ENCODE measurements around the gene TMEM151A.

TMEM151A gene

DNA sequence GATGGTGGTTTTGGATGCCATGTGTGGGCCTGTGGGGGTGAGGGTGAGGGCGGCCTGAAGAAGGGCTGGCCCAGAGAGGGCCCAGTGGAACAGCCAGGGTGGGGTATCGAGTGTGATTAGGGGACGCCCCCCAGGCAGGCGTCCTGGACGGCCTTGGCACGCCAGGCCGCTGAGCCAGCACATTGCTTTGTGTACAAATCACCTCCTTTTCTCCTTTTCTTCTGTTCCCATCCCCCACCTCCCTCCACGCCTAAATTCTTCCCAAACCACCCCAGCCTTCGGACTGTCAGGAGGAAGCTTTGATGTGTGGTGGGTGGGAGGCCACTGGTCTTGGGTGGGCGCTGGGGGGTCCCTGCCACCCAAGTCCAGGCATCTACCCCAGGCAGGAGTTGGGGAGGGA, 33.0 kb downstream of the TMEM151A start:
- DNase-seq: no peak

DNA sequence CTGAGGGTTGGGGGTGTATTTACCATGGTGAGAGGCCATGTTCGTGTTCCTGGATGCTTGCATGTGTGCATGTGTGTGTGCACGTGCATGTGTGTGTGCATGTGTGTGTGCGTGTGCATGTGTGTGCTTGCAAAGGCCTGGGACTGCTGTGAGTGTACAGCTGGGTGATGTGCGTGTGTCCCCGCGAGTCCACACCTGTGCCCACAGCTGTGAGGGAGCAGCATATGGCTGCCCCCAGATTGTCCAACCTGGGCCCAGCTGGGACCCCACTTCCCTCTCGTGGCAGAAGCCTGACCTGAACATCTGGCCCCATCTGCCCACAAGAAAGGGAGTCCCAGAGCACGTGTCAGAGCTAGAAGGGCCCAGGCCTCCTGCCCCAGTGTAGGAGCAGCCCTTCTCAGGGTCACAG, 33.6 kb downstream of the TMEM151A start:
- DNase-seq: no peak

DNA sequence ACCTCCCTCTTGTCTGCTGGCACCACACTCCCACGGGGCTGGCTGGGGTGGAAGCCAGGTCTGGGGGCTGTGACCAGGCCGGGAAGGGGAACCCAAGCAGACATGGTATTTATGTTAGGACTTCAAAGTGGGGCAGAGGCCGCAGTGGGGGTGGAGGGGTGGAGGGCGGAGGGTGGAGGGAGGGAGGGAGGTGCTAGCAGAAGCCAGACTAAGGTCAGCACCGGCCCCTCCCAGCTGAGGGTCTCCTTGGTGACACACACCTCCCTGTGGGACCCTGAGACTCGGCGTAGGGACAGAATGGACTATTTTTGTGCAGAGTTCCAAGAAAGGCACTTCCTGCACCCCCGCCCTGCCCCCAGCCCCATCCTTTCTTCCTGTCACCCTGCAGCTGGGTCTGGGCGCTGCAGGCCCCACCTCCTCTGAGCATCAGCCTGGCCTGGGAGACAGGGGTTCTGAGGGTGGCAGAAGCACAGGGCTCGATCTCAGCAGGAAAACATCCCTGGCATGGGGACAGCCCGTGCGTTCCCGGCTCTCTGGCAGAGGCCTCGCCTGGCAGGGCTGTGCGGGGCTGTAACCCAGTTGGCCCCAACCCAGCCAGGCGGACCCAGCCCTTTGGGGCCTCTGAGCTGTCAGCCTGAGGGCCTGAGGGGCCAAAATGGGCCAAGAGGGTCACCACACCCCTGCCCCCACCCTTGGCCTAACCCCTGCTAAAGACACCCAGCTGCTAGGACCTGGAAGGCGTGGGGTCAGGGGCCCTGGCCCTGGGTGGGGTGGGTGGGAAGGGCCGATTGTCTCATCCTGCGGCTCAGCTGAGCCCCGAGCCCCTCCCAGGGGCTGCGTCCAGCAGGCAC, 34.8 kb downstream of the TMEM151A start:
- DNase-seq: no peak

DNA sequence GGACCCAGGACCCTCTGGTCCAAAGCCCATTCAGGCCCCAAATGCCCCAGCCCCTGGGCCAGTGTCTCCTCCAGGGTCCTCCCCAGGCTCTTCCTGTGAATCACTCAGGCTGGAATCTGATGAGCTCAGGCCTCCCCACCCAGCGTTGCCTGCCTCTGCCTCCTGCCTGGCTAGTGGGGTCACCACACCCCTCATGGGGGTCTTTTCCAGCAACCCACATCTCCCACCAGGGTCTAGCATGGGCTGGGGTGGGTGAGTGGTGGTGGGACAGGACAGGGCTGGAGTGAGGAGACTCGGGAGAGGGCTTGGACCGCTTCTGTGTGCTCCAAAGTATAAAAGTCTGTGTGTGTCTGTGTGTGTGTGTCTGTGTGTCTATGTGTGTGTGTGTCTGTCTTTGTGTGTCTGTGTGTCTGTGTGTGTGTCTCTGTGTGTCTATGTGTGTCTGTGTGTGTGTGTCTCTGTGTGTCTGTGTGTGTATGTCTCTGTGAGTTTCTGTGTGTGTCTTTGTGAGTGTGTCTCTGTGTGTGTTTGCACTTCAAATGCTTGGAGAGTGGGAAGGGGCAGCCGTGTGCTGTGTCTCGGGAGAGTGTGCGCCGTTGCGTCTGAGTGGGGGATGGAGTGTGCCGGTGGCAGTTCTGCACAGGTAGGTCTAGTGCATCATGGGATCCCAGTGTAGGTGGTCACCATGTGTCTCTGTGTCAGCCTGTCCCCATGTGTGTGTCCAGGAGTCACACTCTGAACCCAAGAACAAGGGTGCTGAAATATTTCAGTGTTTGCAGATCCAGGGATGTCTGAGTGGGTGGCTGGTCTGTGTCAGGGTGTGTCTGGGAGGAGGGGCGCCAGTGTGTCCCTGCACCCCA, 35.7 kb downstream of the TMEM151A start:
- DNase-seq: no peak

DNA sequence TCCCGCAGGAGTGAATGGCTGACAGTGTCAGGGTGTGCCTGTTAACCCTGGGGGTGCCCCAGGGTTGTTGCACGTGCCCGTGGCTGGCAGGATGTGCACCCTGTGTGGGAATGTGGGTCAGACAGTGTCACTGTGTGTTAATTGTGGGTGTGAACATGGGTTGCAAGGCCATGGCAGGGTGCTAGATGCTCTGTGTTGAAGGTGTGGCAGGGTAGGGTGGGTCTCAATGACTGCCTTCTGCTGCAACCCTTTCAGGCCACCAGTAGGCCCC, 36.3 kb downstream of the TMEM151A start:
- no peak for DNase-seq

DNA sequence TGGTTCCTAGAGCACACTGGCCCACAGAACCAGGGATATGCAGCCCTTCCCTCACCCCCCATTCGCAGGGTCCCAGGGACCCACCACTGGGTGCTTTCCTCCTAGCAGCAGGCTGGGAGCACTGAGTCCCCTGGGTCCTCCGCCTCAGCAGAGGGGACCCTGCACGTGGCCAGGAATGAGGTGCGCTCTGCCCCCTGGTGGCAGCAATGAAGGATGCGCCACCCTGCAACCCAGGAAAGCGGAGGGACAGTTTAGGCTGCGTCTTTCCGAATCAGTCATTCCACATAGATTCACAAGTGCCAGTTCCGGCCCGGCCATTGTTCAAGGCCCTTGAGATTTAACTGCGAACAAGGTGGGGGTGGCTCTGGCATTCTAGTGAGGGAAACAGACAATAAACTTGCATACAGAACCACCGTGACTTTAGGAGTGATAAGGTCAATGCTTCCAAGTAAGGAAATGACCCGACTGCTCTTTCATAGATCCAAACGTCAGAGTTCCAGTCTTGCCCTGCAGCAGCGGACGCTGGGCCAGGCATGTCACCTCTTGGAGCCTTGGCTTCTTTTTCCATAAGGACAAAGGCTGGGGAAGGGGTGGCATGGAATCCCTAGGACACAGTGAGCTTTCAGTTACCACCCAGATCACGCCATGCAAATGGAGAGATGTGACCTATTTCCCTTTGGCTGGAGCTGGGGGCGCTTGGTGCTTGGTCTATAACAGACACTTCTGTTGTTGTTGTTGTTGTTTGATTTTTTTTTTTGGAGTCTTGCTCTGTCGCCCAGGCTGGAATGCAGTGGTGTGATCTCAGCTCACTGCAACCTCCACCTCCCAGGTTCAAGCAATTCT, 36.8 kb downstream of the TMEM151A start:
- peak; percentile 85 to 89 (median 86) for DNase-seq

DNA sequence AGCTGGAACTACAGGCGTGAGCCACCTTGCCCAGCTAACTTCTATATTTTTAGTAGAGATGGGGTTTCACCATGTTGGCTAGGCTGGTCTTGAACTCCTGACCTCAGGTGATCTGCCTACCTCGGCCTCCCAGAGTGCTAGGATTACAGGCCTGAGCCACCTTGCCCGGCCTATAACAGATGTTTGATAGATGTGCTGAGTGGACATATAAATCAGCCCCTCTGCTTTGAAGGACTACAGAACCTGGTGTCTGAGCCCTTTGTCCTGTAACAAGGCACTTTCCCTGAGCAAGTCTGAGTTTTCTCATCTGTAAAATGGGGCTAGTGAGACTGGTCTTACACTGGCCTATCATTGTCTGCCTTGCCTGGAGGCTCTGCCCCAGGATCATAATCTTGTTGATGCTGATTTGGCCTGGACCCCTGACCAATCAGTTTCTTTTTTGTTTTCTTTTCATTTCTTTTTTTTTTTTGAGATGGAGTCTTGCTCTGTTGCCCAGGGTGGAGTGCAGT, 37.5 kb downstream of the TMEM151A start:
- DNase-seq: no peak

DNA sequence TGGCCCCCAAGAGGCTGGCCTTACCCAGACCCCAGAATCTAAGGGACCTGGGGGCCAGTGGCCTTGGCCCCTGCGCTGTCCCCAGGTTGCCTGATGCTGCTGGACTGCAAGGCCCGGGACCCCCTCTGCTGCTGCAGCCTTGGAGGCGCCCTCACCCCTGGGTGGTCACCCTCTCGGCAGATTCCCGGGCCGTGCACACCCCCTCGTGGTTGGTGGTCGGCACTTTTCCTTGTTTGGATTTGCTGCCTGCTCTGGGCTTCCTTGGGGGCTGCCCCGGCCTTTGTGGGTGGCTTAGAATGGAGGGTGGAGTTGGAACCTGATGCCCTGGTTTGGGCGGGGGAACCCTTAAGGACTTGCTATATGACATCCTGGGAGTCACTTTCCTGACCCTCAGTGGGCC, 39.2 kb downstream of the TMEM151A start:
- DNase-seq: no peak

DNA sequence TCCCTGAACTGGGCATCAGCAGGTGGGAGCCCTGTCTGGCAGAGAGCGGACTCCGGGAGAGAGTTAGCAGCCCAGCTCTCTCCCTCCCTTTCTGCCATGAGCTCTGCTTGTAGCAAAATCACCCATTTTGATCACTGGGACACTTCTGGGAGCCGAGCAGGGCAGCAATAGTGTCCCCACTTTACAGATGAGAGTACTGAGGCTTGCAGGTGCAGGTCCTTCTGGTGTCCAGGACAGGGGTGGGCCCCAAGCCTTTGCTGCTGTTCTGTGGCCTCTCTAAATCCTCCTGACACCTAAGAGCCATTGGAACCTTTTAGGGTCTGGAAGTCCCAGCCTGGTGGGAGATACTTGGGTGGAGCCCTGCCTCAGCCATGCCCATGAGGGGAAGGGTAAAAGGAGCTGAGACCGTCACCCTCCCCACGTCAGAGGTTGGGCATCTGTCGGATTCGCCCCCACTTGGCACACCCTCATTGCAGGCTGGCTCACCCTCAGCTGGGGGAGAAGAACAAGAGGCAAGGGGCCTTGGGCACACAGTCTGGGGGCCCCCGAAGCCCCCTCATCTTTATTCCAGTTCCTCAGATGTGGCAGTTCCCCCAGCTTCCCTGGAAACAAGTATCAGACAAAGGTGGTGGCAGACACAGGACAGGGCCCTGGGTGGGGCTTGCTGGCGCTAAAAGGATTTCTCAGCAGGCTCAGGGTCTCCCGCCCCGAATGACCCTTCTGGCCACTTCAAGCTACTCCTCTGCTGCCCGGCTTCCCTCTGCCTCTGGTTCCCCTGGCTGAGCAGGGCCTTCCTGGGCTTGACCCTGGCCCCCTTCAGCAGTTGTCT, 40.1 kb downstream of the TMEM151A start:
- no peak for DNase-seq

DNA sequence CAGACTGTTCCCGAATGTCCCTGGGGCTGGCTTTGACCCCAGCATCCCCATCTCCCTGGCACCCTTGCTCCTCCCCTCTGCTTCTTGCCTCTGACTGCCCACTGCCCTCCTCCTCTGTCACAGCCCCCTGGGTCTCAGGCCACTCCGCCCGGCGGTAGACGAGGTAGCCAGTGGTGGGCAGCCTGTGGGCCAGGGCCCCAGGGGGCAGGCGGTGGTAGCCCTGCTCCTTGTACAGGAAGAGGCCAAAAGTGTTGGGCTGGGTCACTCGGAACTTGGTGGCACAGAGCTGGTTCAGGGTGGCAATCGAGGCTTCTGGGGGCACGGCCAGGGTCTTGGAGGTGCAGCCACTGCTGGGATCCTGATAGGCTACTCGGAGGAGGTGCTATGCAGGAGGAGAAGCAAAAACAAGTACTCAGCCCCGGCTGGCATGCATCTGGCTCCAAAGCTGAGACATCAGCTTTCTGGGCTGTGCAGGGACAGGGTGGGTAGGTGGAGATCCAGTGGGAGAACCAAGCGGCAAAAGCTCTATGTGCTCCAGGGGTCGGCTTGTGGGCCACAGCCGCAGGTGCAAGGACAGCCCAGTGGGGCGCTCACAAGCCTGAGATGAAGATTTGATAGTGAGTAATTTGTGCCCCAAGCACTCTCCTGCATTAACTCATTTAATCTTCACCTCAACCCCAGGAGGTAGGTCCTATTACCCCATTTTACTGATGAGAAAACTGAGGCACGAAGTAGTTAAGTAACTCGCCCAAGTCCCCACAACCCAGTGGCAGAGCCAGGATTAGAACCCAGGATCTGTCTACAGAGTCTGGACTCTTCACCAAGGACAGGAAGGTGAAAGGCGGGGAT, 40.9 kb downstream of the TMEM151A start:
- no peak for DNase-seq

DNA sequence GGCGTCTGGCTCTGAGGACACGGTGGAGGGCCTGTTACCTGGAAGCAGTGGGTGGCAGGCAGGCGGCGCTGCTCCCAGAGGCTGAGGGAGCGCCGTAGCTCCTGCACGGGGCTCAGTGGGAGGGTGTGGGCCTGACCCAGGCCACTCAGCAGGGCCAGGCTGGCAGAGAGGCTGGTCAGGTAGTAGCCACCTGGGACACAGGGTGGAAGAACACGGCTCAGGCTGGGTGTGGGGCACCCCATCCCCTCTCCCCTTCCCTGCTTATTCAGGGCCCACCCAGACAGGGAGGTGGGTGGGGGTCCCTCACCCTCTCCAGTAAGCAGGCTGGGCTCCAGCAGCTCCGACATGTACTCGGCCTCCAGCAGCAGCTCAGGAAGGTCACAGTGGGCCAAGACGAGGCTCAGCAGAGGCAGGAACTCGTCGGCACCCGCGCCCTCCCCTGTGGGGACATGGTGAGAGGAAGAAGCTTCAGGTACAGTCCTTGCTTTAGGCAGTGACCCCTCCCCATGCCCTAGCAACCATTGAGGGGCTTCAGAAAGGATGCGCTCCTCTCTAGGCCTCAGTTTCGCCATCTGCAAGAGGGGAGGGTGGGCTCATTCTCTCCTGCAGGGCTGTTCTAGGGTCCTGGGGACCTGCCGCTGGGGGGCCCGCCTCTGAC, 41.7 kb downstream of the TMEM151A start:
- DNase-seq: no peak

DNA sequence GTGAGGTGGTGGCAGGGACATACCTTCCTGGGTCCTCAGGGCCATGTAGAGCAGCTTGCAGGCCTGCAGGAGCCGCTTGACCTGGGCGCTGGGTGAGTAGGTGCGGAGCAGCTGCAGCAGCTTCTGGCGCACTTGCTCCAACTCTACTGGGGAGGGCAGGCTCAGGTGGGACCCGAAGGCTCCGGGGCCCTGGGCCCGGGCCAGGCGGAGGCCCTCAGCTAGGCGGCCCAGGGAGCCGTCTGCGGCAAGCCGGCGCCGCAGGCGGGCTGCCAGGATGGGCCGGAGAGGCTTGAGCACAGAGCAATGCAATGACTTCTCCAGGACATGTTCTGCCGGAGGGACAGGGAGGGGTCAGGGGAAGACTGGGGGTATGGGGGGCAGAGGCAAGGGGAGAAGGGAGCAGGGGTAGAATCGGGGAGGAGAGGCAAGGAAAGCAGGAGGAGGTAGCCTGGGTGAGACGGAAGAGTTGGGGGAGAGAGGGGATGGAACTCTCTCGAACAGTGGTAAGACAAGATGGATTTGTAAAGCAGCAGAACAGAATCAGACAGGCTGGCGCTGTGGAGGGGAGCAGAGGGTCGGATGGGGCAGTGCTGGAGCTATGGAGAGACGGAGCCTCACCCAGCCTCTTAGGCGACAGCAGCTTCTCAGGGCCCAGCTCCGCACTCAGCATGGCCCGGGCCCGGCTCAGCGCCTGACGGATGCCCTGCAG, 42.4 kb downstream of the TMEM151A start:
- DNase-seq: peak in 1 of 4 experiments; percentile 1

DNA sequence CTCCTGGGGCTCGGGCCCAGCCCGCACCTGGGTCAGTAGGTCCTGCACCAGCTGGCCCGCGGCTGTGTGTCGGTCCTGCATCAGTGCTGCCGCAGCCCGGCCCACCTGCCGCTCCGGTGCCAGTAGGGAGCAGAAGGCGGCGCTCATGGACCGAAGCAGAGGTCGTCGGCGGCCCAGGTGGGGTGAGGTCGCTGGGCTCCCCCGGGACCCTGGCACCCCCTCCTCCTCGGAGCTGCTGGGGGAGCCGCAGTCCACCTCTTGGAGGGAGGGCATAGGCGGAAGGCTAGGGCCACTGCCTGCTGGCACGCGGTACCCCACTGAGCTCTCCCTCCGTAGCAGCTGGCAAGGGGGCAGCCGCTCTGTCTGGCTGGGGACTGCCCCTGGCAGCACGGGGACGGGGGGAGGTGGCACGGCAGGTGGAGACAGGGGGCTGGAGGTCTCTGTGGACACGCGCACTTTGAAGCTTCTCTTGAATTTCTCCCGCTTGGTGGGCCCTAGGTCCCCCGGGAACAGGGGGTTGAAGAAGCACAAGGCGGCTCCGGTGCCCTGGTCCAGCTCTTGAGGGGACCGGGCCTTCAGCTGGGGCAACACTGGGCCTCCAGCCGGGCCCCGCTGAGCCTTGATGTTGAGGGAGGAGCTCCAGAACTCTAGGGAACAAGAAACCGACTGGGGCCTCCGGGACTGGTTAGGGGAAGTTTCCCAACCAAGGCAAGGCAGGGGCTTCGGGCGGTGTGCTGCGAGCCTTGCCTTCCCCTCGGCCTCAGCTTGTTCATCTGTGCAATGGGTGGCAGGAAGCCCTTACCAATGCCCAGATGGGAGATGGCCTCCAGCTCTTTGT, 43.1 kb downstream of the TMEM151A start:
- peak; percentile 56 to 76 (median 68) for DNase-seq

DNA sequence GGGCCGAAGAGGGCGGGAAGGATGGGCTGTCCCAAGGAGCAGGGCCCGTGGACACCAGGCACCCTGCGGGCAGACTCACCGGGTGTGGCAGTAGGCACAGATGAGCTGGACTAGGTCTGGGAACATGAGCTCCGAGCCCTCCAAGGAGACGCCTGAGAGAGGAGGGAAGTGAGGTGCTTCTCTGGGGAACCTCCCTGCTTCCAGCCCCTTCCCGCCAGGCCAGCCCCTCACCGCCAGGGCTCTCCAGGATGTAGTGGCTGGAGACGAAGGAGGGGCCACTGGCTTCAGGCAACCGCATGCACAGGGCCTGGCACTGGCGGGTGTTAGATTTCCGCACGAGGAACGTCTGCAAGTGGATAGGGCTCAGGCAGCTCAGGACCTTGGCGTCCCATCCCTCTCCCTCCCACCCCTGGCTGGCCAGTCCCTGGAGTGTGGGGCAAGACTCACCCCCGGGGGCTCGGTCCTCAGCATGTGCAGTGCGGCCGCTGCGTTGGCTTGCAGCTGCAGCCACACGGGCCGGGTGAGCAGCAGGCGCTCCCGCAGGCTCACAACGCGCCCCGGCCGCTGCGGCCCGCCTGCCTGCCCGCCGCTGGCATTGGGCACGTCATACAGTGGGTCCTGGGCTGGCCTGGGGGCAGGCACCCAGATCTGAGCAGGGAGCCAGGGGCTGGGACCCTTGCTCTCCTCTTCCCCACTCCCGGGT, 44.0 kb downstream of the TMEM151A start:
- DNase-seq: peak; percentile 14 to 58 (median 40)

DNA sequence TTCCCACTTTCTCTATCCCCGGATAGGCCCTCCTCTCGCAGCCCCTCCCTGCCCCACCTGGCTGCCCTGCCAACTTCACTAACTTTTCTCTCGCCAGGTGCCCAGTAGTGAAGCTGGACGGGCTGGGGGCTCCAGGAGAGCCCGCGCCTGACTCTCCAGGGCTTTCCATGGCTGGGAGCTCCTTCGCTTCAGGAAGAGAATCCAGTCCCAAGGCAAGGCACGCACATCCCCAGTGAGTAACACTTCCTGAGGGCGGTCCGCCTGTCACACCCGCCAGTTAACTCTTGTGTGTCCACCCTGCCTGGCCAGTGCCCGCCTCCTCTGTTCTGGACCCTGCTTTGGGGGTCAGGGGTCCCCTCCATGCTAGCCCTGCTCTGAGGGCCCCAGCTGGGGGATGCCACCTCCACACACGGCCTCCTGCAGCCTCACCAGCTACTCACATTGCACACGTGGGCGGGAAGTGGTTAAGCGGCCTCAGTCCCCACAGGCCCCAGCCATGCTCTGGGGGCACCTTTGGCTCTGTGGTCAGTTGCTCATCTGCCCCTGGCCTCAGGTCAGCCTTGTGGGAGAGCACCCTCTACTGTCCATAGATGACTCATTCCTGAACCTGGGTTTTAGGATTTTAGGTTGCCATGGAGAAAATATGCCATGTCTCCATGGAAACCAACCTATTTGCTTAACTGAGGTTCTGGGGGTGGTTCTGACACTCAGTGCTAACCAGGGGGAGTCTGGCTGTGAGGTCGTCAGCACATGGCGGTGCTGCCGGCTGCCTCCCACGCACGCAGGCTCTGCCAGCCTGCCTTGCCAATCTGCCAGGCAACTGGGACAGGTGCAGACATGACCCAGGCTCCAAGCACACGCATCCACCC, 44.8 kb downstream of the TMEM151A start, which contains the start of gene RIN1:
RIN1 (minus strand) TSS at position 201 of the 869 bp plus-strand sequence; CDS start at position 169, 32 bp downstream.
- DNase-seq: peak; percentile 80 to 87 (median 84)

DNA sequence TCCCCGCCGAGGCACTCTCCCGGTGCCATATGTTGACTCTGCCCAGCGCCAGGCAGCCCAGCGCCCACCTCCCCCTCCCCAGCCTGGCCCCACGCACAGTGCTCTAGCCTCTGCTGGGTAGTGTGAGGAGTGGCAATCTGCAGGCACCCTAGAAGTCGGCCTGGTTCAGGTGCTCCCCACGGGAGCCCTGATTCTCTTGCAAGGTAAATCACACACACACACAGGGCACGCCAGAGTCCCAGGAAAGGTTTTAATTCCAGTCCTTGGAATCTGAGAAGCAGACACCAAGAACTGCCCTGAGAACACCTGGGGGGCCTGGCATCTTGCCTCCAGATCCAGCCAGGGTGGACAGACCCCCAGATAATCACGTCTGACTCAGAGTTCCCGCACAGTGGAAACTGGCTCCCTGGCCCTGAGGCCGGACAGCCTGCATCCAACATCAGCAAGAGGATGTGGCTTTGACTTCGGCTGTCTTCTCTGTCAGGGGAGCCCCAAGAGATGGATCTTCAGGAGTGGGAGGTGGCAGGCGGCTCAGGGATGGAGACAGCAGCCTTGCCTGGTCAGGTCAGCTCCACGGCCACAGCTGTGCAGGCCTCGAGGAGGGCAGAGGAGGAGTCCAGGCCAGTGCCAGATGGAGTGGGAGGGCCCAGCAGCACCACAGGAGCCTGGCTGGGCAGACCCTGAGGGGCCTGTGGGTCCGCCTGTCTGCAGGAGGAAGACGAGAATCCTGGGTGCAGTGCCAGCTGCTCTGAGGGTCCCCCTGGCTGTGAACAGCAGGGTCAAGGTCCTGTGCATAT, 45.6 kb downstream of the TMEM151A start:
- no peak for DNase-seq
